ENCODE data around the gene CD24. TPM values are rescaled to one million over a fixed set of nuclear protein-coding genes. Genes with fewer than 3 reads are reported as not detected.

The CD24 gene
- total RNA-seq, 1 donor: 1.7 TPM

DNA sequence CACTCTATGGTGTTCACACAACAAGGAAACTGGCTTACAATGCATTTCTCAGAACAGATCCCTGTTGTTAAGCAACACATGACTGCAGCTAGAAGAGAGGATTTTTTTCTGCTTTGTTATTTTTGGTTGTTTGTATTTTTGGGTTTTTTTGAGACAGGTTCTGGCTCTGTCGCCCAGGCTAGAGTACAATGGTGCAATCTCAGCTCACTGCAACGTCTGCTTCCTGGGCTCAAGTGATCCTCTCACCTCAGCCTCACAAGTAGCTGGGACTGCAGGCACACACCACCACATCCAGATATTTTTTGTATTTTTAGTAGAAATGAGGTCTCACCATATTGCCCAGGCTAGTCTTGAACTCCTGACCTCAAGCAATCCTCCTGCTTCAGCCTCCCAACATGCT lies 12.7 kb downstream of the CD24 start:
- no peak for DNase-seq (ENCODE audit: low read depth)
- TF ChIP-seq, protein P1, sequence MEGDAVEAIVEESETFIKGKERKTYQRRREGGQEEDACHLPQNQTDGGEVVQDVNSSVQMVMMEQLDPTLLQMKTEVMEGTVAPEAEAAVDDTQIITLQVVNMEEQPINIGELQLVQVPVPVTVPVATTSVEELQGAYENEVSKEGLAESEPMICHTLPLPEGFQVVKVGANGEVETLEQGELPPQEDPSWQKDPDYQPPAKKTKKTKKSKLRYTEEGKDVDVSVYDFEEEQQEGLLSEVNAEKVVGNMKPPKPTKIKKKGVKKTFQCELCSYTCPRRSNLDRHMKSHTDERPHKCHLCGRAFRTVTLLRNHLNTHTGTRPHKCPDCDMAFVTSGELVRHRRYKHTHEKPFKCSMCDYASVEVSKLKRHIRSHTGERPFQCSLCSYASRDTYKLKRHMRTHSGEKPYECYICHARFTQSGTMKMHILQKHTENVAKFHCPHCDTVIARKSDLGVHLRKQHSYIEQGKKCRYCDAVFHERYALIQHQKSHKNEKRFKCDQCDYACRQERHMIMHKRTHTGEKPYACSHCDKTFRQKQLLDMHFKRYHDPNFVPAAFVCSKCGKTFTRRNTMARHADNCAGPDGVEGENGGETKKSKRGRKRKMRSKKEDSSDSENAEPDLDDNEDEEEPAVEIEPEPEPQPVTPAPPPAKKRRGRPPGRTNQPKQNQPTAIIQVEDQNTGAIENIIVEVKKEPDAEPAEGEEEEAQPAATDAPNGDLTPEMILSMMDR (IDR thresholded peaks at IDR 0.05; ENCODE audit: insufficient read depth, low read length): no peak
- H3K4me3 ChIP-seq (ENCODE audit: low read depth, low read length): no peak overlapping the region

DNA sequence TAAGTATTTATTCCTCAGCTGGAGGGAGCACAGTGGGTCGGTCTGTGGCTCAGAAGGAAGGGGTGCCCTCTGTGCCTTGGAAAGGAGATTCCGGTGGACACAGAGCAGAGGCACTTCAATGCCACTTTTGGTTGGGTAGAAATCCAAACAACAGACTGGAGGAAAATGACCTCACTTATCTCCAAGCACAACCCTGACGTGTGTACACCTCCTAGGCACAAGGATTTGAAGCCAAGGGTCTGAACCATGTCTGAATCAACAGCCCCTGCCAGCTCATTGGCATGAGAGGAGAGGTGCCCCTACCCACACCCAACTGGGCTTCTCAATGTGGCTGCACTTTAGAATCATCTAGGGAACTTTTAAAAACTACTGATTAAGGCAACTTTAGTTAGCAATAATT lies 13.4 kb downstream of the CD24 start:
- DNase-seq (ENCODE audit: low read depth): no peak
- H3K4me3 ChIP-seq (ENCODE audit: low read depth, low read length): no peak overlapping the region
- TF ChIP-seq, protein P1 (IDR thresholded peaks at IDR 0.05; ENCODE audit: insufficient read depth, low read length): no peak

DNA sequence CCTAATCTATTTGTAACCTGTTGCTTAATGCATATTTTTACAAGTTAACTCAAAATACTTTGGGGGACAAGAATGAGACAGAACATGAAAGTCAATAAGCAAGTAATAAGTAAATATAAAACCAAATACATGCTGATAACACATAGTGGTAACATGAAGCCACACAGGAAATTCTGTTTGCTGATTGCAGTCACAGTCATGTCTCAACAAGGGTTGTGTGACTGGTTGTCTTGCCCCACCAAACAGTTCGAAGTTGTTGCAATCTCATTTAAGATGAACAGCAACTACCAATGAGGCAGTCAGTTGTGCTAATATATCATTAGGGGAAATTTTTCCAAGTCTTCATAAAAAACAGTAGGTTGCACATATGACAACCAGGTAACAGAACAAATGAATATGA lies 14.5 kb downstream of the CD24 start:
- TF ChIP-seq, protein P1 (IDR thresholded peaks at IDR 0.05; ENCODE audit: insufficient read depth, low read length): no peak

DNA sequence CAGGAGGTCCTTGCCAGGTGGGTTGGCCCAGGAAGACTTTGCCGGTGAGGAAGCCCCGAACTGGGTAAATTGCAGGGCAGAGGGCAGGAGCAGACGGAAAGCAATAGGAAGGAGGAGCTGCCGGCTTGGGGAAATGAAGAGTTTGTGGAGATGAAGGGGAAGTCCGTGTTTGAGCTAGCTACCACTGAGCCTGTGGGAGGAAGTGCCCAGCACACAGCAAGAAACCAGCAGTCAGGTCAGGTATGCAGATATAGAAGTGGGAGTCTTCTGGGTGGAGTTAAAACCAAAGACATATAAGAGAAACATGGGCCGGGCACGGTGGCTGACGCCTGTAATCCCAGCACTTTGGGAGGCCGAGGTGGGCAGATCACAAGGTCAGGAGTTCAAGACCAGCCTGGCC lies 34.7 kb downstream of the CD24 start:
- TF ChIP-seq, protein P1 (IDR thresholded peaks at IDR 0.05; ENCODE audit: insufficient read depth, low read length): no peak
- no peak overlapping the region for H3K4me3 ChIP-seq (ENCODE audit: low read depth, low read length)
- DNase-seq (ENCODE audit: low read depth): no peak

More for the DNA sequence above, 14.5 kb downstream of the CD24 start:
- H3K4me3 ChIP-seq (ENCODE audit: low read depth, low read length): no peak overlapping the region
- no peak for DNase-seq (ENCODE audit: low read depth)

DNA sequence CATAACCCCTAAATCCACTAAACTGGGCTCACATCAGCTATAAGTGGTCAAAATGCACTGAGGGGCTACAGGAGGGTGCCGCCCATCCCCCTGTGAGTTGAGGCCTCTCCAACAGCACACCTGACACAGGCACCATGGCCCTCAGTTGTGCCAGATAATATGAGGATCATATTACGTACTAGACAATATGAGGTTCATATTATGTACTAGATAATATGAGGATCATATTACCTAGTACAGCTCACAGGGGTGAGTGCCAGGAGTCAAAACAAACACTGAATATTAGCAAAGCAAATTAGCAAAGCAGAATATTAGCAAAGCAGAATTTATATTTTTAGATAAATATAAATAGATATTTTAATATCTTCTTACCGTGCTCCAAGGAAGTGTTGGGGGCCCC lies 35.3 kb downstream of the CD24 start:
- TF ChIP-seq, protein P1 (IDR thresholded peaks at IDR 0.05; ENCODE audit: insufficient read depth, low read length): no peak
- no peak for DNase-seq (ENCODE audit: low read depth)
- no peak overlapping the region for H3K4me3 ChIP-seq (ENCODE audit: low read depth, low read length)

DNA sequence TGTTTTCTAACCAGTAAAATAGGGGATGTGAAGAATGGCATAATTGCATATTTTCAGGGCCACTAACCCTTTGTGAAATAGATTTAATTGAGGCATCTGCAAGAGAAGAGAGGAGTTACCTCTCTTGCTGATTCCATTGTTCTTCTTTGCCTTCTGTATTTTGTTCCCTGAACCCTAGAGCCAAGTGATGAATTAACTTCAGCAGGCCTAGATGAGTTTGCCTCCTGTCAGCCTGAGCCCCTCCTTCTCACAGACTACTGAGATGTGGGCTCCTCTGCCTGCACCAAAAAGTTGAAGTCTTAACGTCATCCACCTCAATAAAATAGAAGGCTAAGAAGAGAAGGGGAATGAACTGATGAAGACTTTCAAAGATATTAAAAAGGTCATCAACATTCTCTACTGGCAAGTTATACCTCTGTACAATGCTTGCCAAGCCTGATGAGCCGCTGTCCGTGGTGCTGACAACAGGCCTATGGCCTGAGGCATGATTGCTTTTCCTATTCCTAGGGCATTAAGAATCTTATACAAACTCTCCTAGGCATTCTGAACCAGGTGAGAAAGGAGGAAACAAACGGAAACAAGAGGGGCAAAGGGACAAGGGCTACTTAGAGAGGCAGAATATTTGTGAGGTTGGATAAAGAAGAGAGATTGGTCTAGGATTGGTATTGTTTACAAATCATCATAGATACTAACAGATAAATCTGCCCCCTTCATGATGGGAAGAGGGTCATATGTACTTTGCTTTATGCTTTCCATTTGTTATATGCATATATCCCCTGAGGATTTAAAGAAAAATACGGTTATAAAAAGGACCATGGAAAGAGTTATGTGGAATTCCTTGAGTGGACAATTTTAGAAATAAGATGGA lies 46.8 kb downstream of the CD24 start:
- peak; percentile 47 for DNase-seq (ENCODE audit: low read depth)
- no peak overlapping the region for H3K4me3 ChIP-seq (ENCODE audit: low read depth, low read length)
- TF ChIP-seq, protein P1 (IDR thresholded peaks at IDR 0.05; ENCODE audit: insufficient read depth, low read length): no peak

All from fibroblast of the aortic adventitia (primary cell).